HG02678 (cell line): ENCODE measurements around the gene LGI4.
"Not testable (repeated sequence)": the region's sequence is repeated elsewhere in the genome, so short reads cannot be mapped to it uniquely, and the experiment has no call there.

Source experiments
- ATAC-seq: cut with Tn5 transposase; IDR thresholded peaks from one replicate; pipeline ENCODE4 v1.9.1; 2021; ENCODE audit warnings: mild to moderate bottlenecking, moderate library complexity; ENCODE audit not compliant: unreplicated experiment

LGI4 gene

DNA sequence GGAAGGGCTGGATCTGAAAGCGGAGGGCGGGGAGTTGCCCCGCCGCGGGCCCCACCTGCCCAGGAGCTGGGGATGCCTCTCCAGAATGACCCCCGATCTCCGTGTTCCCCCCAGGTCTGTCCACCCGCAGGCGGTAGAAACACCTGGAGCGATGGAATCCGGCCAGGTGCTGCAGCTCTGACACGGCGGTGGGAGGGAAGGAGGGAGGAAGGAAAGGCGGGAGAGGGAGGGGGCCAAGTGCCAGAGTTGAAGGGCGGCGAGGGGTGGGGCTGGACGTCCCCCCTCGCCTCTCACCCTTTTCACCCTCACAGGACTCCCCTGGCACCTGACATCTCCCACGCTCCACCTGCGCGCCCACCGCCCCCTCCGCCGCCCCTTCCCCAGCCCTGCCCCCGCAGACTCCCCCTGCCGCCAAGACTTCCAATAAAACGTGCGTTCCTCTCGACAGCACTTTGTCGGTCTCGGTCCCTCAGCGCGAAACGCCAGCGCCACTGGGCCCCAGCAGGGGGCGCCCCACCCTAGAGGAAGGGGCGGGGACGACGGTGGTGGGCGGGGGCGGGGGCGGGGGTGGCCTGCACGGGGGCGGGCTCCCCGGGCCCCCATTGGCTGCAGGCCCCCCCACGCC, 7.9 kb upstream of the LGI4 start:
- ATAC-seq = no peak

DNA sequence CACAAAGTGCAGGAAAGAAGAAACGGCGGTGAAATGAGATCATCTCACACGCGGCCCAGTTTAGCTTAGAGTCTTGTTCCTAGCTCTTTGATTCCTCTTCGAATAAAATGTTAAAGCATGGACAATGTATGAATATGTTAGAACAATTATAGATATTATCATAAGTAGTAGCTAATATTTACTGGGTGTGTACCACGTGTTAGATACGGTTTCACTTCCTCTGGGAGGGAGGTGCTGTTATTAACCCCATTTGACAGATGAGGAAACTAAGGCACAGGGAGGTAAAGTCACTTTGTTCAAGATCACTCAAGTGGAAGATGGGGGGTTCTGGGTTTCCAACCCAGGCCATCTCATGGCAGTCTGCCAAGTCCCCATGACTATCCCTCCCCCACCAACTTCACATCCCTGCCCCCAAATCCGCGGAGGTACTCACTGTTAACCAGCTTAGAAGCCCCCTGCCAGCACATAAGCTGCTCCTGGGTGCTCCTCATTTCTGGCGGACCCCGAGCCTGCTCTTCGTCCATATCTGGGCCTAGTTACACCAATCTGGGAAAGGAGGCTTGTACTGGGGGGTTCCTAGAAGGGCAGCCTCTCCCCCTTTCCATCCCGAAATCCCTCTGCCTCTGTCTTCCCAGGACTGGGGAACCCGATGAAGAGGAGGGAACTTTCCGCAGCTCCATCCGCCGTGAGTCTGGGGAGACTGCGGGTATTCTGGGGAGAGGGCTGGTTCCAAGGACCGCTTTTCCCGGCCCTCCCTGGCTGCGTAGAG, 7.2 kb upstream of the LGI4 start:
- ATAC-seq = no peak

DNA sequence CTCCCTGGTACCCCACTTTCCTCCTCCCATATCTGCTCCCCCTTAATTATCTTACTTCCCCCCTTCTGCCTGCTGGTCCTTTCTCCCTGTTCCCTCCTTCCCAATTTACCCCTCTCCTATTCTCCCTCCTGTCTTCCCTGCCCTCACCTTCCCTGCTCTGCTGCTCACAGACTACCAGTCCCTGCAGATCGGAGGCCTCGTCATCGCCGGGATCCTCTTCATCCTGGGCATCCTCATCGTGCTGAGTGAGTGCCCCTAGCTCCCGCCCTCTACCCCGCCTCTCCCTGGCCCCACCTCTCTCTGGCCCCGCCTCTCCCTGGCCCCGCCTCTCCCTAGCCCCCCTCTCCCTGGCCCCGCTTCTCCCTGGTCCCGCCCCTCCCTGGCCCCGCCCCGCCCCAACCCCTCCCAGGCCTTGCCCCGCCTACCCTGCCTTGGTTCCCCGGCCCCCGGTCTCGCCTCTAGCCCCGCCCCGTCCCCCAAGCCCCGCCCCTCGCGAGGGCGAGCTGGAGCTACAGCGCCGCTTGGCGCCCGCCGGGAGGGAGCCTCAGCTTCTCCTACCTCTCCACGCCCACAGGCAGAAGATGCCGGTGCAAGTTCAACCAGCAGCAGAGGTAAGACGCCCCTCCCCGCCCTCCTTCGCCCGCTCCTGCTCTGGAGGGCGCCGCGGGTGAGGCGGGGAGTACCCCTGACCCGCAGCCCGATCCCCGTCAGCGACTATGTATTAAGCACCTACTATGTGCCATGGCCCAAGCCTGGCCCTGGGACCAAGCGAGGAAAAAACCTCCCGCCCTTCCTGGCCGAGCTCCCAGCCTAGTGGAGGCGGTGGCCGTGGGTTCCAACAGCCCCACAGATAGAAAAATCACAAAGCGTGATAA, 6.3 kb upstream of the LGI4 start:
- peak; percentile 61 for ATAC-seq

DNA sequence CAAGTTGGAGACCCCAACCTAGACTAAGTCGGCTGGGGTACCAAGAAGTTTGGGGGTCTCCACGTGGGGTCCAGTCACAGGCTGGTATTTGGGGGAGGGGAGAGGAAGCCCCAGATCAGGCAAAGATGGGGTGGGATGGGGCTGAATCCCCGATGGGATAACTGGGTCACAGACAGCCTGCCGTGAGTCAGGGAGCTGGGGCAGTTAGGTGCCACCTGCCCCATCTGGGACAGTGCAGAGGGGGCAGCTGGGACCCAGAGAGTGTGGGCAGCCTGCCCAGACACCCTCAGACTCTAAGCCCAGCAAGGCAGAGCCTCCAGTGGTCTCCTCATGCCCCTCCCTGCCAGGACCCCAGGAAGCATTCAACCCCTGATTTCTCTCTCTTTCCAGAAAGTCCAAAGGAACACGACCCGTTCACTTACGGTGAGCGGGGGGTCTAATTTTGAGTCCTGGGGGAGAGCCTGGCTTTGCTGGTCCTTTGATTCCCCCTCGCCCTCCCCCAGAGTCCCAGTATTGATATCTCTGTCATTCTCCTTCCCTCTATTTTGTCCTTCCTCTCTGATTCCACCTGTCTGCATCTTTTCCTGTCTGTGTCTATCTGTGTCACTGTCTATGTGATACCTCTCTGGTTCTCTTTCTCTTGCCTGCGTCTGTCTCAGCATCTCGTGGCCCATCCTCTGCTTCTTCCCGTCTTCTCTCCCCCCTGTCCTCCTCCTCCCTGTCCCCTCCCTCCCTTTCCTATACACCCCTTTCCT, 5.5 kb upstream of the LGI4 start:
- ATAC-seq = no peak

DNA sequence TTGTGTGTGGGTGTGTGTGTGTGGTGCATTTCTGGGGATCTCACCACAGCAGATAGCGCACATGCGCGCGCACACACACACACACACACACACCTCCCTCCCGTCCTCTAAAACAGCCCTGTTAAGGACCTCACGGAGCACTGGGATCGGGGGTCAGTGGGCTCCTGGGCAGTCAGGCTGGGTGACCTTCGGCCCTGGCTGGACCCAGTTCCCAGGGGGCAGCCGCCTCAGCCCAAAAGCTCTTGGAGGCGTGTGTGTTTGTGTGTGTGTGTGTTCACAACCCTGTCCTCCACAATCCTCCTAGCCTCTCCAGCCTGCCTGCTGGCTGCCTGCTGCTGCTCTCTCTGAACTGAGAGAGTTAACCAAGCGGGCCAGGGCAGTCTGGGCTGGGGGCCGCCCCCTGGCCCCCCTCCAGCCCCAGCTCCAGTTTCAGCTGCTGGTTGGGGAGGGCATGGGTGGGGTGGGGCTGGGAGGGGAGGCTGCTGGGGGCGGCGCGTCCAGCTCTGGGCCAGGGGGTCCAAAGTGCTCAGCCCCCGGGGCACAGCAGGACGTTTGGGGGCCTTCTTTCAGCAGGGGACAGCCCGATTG, 3.5 kb upstream of the LGI4 start, which contains the start of gene FXYD1:
TSS of gene FXYD1 (plus strand) at position 520 of the 588 bp plus-strand sequence. CDS start 1,256 bp downstream, outside the sequence.
- no peak for ATAC-seq

DNA sequence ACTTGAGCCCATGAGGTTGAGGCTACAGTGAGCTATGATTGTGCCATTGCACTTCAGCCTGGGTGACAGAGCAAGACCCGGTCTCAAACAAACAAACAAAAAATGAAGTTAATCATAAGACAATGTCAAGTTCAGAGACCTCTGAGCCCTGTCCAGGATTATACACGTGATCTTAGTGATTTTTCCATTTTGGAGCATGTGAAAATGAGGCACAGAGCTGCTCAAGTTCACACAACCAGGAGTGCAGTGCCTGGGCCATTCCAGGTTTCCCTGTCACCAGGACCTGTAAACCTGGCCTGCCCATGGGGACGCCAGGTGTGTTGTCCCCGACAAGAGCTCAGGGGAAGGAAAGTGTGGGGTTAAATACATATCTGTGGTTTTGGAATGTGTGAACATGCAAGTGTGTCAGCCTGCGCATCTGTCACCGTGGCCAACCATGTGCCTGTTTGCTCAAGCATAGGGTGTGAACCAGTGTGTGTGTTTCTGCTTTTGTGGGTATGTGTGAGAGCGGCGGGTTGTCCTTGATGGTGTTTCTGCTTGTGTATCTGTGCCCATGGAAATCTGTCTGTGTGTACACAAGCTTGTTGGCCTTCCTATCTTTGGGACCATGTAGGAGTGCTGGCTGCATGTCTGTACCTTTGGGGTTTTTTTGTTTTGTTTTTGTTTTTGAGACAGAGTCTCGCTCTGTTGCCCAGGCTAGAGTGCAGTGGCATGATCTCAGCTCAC, 2.3 kb upstream of the LGI4 start:
- no peak for ATAC-seq

DNA sequence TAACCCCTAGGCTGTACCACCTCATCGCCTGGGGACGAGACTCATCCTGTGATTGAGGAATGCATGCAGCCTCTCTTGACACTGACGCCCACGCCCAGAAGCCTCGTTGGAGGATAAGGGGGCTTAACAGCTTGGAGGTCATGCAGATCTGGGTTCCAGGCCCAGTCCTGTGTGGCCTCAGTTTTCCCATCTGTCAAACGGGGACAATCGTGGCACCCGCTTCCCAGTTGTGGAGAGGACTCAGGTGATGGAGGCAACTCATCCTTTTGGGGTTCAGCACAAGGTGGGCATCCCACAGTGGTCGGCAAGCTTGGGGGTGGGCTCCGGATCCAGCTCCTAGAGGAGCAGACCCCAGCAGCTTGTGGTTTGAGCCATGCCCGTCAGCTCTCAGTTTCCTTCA, 1.4 kb upstream of the LGI4 start:
- no peak for ATAC-seq

DNA sequence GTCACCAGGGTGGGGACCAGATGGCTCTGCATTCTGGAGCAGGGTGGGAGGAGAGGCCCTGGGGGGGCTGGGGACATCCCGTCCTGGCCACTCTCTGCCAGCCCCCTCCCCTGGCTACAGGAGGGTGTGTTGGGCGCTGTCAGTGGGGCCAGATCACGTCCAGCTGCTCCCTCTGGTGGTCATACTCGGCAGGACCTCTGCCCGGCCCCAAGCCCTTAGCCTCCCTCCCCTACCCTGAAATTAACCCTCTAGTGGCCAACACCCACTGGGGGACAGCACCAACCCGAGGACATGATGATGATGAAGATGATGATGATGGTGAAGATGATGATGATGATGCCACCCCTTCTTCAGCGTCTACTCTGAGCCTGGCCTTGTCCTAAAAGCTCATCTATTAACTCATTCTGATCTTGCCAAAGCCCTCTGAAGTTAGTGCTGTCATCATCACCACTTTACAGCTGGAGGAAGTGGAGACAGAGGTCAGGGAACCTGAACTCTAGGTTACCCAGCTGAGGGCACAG, 590 bp upstream of the LGI4 start:
- ATAC-seq = no peak

DNA sequence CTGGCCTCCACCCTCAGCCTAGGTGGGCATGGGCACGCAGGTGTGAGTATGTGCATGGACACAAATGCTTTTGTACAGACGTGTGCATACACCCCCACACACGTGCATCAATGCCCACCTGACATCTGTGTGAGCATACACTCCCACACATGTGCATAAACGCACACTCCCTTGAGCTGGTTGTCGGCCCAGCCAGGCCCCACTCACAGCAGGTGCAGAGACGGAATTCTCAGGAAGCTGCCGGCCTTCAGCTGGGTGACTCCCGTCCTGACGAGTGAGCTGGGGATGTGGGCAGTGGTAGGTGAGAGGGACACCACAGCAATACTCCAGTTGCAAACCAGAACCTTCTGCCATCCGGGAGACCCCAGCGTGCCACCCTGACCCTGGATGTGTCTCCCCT, 1.0 kb downstream of the LGI4 start:
- no peak for ATAC-seq

DNA sequence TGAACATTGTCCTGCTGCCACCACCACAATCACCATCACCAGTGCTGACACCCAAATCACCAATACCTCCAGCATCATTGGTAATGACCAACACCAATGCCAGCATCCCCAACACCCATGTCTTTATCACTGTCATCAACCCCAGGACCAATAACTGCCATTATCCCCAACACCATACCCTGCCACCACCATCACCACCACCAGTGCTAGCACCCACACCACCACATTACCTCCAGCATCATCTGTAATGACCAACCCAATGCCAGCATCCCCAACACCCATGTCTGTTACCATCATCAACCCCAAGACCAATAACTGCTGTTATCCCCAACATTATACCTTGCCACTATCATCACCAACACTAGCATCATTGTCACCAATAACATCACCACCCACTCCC, 2.6 kb downstream of the LGI4 start:
- no peak for ATAC-seq

DNA sequence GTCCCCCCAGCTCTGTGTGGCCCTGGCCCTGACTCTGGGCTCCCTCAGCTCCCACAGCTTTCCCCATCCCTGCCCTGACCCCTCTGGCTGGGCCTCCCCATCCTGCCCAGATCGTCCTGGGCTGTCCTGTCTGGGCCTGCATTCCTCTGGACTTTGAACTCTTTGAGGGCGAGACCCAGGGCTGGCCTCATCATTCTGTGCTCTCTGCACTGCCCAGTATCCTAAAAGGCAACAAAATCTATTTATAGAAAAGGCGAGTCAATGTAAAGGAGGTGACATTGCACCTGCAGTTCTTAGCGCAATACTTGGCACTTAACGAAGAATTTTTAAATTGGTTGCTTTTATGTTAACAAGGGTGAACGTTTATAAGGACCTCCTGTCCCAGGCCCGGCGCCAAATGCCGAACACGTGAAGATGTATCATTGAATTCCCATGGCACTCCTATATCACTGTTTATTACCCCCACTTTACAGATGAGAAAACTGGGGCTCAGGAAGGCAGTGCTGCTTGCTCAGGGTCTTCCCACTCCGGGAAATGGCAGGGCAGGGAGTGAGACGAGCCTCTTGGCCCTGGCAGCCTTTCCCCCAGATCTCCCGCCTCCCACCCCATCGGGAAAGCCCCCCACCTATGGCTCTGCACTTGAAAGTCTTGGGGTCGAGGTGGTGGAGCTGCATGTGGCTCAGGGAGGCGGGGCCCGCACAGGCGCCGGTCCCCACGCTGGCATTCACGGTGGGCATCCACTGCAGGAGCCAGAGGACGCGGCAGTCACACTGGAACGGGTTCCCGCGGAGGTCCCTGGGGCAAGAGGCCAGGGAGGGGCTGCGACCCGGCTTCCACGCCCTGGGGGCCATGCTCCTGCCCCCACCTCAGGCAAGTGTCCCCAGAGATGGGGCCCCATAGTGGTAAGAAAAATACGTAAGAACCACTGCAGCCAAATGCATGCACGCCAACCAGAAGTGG, 3.8 kb downstream of the LGI4 start:
- no peak for ATAC-seq

DNA sequence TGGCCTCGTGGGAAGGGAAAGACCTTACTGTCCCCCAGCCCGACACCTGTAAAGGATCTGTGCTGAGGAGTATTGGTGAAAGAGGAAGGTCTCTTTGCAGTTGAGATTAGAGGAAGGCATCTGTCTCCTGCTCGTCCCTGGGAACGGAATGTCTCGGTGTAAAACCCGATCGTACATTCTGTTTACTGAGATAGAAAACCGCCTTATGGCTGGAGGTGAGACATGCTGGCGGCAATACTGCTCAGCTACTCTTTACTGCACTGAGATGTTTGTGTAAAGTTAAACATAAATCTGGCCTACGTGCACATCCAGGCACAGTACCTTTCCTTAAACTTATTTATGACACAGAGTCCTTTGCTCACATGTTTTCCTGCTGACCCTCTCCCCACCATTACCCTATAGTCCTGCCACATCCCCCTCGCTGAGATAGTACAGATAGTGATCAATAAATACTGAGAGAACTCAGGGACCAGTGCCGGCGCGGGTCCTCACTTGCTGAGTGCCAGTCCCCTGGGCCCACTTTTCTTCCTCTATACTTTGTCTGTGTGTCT, 5.1 kb downstream of the LGI4 start:
- ATAC-seq = not testable (repeated sequence)

DNA sequence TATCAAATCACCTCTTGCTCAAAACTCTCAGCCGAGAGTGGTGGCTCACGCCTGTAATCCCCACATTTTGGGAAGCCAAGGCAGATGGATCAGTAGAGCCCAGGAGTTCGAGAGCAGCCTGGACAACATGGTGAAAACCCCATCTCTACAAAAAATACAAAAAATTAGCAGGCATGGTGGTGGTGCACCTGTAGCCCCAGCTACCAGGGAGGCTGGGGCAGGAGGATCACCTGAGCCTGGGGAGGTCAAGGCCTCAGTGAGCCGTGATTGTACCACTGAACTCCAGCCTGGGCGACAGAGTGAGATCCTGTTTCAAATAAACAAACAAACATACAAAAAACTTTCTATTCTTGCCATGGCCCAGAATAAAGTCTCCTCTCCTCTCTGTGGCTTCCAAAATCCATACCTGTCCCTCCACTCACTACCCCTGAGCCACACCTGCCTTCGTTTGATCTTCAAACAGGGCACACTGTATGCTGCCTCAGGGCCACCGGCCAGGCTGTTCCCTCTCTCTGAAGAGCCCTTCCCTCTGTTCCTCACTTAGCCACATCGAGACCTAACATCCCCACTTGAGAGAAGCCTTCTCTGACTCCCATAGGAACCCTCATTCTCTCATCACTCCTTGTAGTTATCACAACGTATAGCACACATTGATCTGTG, 6.3 kb downstream of the LGI4 start:
- no peak for ATAC-seq

DNA sequence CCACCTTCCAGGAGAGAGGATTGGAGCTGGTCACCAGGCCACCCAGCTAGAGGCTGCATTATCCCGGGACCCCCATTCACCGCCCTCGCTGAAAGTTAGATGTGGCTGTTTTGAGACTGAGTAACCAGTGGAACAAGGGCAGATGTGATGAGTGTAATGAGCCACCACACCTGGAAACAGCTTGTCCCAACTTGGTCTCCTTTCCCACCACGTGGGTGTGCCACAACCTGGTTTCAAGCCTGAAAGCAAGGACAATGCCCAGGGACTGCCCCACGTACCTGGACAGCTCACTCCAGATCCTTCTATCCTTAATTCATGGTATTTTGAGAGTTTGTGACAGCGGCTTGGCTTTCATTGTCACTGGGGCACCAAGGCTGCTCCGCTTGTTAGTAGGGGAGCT, 7.0 kb downstream of the LGI4 start:
- no peak for ATAC-seq

DNA sequence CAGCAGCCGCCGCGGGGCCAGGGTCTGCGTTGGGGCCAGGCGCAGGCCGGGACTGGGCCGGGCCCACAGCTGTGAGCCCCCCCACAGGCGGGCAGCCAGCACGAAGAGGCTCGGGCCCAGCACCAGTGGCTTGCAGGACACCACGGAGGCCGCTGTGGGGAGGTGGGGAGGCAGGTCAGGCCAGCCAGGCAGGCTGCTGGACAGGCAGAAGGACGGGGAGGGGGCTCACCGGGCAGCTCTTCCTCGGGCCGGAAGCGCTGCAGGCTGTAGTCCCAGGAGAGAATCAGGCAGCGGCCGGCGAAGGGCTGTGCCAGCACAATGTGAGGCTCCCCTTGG, 8.3 kb downstream of the LGI4 start:
- no peak for ATAC-seq

DNA sequence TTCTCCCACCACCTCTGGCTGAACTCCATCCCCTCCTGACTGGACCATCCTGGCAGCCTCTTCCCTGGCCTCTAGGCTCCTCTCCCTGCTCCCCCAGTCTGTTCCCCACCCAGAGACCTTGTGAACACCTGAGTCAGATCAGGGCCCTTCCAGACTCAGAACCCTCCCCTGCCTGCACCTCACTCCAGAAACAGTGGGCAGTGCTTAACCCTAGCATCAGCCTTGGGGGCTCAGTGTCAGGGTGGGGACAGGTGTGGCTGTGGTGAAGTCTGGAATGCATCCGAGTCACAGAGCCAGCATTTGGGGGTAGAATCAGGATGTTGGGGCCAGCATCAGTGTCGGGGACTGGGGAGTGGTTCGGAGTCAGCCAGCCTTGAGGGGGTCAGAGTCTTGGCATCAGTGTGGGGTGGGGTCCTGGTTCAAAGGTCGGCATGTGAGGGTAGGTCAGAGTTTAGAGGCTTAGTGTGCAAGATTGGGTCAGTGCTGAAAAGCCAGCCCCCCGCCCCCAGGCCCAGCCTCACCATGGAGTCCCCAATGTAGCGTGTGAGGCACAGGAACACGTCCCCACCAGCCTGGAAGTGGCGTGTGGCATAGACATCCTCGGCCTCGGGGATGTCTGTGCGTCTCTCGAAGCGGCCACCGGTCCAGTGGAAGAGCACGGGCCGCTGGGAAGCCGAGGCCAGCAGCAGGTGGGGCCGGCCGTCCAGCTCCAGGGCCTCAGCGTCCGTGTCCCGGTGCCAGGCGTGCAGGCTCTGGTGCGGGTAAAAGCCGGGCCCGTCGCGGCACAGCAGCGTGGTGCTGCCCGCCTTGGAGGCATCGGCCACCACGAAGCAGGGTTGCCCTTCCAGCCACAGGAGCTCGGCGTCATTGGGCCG, 8.9 kb downstream of the LGI4 start:
- no peak for ATAC-seq

DNA sequence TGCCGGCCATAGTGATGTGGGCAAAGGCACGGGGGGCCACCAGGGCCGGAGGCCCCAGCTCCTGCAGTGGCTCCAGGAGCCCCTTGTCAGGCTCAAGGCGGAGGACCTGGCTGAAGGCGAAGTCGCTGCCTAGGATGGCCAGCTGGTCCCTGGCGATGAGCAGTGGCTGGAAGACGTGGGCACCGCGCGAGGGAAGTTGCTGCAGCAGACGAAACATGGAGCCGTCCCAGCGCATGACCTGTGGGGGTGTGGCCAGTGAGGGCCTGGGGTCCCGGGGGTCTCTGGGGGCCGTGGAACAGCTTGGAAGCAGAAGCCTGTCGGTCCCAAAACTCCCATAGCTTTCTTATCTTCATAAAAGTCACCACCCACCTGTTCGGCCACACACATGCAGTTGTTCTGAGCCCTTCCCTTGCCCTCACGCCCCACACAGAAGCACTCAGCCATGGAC, 9.6 kb downstream of the LGI4 start:
- no peak for ATAC-seq
